ENCODE measurements around the gene GET4.

Gene GET4

GRCh38 chr7:899806-900205 is 23.5 kb downstream of the GET4 start:
- no peak for DNase-seq
- no peak for TF ChIP-seq GATA1 (IDR thresholded peaks at IDR 0.05; ENCODE audit: low read depth, low read length)
- TF ChIP-seq POLR2A (IDR thresholded peaks at IDR 0.05; ENCODE audit: low read length): no peak

- no peak for DNase-seq
- no peak for TF ChIP-seq GATA1 (IDR thresholded peaks at IDR 0.05; ENCODE audit: low read depth, low read length)
- TF ChIP-seq POLR2A (IDR thresholded peaks at IDR 0.05; ENCODE audit: low read length): no peak
These were observed 24.1 kb downstream of the GET4 start for GRCh38 chr7:900331-901040.

GRCh38 chr7:901041-901387 is 24.7 kb downstream of the GET4 start:
- TF ChIP-seq POLR2A (IDR thresholded peaks at IDR 0.05; ENCODE audit: low read length): no peak
- TF ChIP-seq GATA1 (IDR thresholded peaks at IDR 0.05; ENCODE audit: low read depth, low read length): no peak
- DNase-seq: no peak

GRCh38 chr7:901388-902154 is 25.2 kb downstream of the GET4 start:
- peak; percentile 90 to 93 for DNase-seq
- TF ChIP-seq POLR2A (IDR thresholded peaks at IDR 0.05; ENCODE audit: low read length) (no peak), GATA1 (IDR thresholded peaks at IDR 0.05; ENCODE audit: low read depth, low read length) (no peak)

- TF ChIP-seq GATA1 (IDR thresholded peaks at IDR 0.05; ENCODE audit: low read depth, low read length) (no peak), POLR2A (IDR thresholded peaks at IDR 0.05; ENCODE audit: low read length) (no peak)
- no peak for DNase-seq
These were observed 26.6 kb downstream of the GET4 start for GRCh38 chr7:902996-903395.

- no peak for DNase-seq
- TF ChIP-seq GATA1 (IDR thresholded peaks at IDR 0.05; ENCODE audit: low read depth, low read length) (no peak), POLR2A (IDR thresholded peaks at IDR 0.05; ENCODE audit: low read length) (no peak)
These were observed 27.8 kb downstream of the GET4 start for GRCh38 chr7:903921-904755.

GRCh38 chr7:904847-905246 is 28.5 kb downstream of the GET4 start:
- no peak for DNase-seq
- TF ChIP-seq POLR2A (IDR thresholded peaks at IDR 0.05; ENCODE audit: low read length) (no peak), GATA1 (IDR thresholded peaks at IDR 0.05; ENCODE audit: low read depth, low read length) (no peak)

- no peak for DNase-seq
- no peak for TF ChIP-seq POLR2A (IDR thresholded peaks at IDR 0.05; ENCODE audit: low read length)
These were observed 30.4 kb downstream of the GET4 start for GRCh38 chr7:906776-907157.

- no peak for TF ChIP-seq GATA1 (IDR thresholded peaks at IDR 0.05; ENCODE audit: low read depth, low read length)
- no peak for TF ChIP-seq POLR2A (IDR thresholded peaks at IDR 0.05; ENCODE audit: low read length)
- DNase-seq: no peak
These were observed 31.0 kb downstream of the GET4 start for GRCh38 chr7:907158-907980.

GRCh38 chr7:908159-908581 is 31.8 kb downstream of the GET4 start:
- TF ChIP-seq GATA1 (IDR thresholded peaks at IDR 0.05; ENCODE audit: low read depth, low read length): no peak
- TF ChIP-seq POLR2A (IDR thresholded peaks at IDR 0.05; ENCODE audit: low read length): no peak
- no peak for DNase-seq

- DNase-seq: peak; percentile 64 to 71
These were observed 32.4 kb downstream of the GET4 start for GRCh38 chr7:908591-909357.

GRCh38 chr7:909358-910329 is 33.3 kb downstream of the GET4 start:
- peak; percentile 30 to 46 for DNase-seq
- no peak for TF ChIP-seq GATA1 (IDR thresholded peaks at IDR 0.05; ENCODE audit: low read depth, low read length)
- TF ChIP-seq POLR2A (IDR thresholded peaks at IDR 0.05; ENCODE audit: low read length): no peak

Measured in erythroblast (primary cell).